SW480 (cell line): Measurements from ENCODE around the gene GGTLC3.
"Not testable (repeated sequence)": the region's sequence is repeated elsewhere in the genome, so short reads cannot be mapped to it uniquely, and the experiment has no call there.

Experiments
- DNase-seq: peaks from one replicate; pipeline ENCODE4 v3.0.0-alpha.2; 2016; ENCODE audit warnings: low spot score

Gene GGTLC3

DNA sequence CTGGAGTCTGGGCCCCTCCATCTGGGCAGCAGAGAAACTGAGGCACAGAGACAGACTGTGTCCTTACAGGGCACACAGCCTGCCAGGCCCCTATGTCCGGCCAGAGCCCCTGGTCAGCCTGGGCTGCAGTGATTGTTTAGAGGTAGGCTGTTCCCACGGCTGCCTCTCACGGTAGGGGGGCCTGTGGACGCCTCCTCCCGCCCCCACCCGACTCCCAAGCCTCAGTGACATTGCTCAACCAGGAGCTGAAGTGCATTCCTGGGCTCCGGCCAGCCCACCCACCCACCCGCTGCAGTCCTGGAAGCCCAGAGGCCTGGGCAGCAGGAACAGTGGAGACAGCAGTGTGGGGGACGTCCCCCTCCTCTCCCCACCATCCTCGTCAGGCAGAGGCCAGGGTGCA, 4.5 kb downstream of the GGTLC3 start:
- not testable (repeated sequence) for DNase-seq

DNA sequence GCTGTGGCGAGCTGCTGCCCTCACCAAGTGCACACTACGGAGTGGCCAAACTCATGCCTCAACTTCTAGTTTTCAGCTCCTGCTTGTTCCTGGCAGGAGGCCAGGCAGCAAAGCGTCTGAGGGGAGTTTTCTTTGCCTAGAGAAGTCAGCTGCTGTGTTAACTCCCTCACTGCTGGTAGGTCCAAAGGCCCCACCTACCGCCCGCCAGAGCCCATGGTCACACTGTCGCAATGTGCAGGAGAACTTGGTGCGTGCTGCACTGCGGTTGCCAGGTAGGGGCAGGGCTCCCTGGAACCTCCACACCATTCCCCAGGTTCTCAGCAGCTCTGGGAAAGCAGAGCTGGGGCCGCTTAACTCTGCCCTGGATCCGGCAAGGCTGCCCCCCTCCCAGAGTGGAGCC, 5.6 kb downstream of the GGTLC3 start:
- not testable (repeated sequence) for DNase-seq

GRCh38 chr22:18511327-18511726, 6.6 kb downstream of the GGTLC3 start:
- DNase-seq, result not testable (repeated sequence)

GRCh38 chr22:18496227-18496626, 21.7 kb downstream of the GGTLC3 start:
- DNase-seq, result not testable (repeated sequence)
